GM12892 (cell line): ENCODE measurements around the gene SLC30A2. TPM values are rescaled to one million over a fixed set of nuclear protein-coding genes. Genes with fewer than 3 reads are reported as not detected.
"Not testable (repeated sequence)": the region's sequence is repeated elsewhere in the genome, so short reads cannot be mapped to it uniquely, and the experiment has no call there.

Experiments
- DNase-seq: peaks from one replicate; pipeline ENCODE4 v3.0.0; 2011; ENCODE audit not compliant: insufficient read length
- FAIRE-seq: peaks from 2 replicates; lab custom pipeline; 2011; peaks lifted over from hg19 to GRCh38; lab: Jason Lieb, UNC
- POLR2A ChIP-seq: IDR thresholded peaks from 2 replicates; pipeline ENCODE4 v1.6.1; 2011; ENCODE audit warnings: low read depth, low read length, control low read depth
- POLR2AphosphoS5 ChIP-seq: IDR thresholded peaks from 2 replicates; pipeline ENCODE4 v1.6.1; 2011; ENCODE audit warnings: low read depth, low read length, control low read depth
- TAF1 ChIP-seq: IDR thresholded peaks from 2 replicates; pipeline ENCODE4 v1.6.1; 2011; ENCODE audit warnings: low read depth, mild to moderate bottlenecking, control low read depth, low read length, borderline replicate concordance
- polyA plus RNA-seq: library from polyadenylated mRNA; unstranded; fragments of >200 nt; gene quantifications from one replicate; pipeline ENCODE4 v1.2.1, GENCODE V29; 2012; ENCODE audit warnings: missing spikeins, inconsistent platforms; ENCODE audit not compliant: missing spikeins

SLC30A2 gene
- polyA plus RNA-seq: not detected

GRCh38 chr1:26045722-26046245 is at the start of gene SLC30A2:
Gene SLC30A2 (minus strand): TSS chr1:26046118. CDS start chr1:26045896, 222 bp downstream.
- FAIRE-seq: no peak
- no peak for DNase-seq
- TF ChIP-seq POLR2A: no peak
- no peak for TF ChIP-seq POLR2AphosphoS5
- TF ChIP-seq TAF1: no peak

- FAIRE-seq (no peak), DNase-seq (no peak)
- TF ChIP-seq POLR2AphosphoS5: no peak
- no peak for TF ChIP-seq TAF1
- no peak for TF ChIP-seq POLR2A
Observed at GRCh38 chr1:26094677-26095383, 48.9 kb upstream of the SLC30A2 start.

GRCh38 chr1:26094076-26094669 is 48.3 kb upstream of the SLC30A2 start:
- FAIRE-seq (no peak), DNase-seq (no peak)

GRCh38 chr1:26093569-26093968 is 47.7 kb upstream of the SLC30A2 start:
- FAIRE-seq: not testable (repeated sequence)

More at GRCh38 chr1:26094076-26094669, 48.3 kb upstream of the SLC30A2 start:
- TF ChIP-seq POLR2AphosphoS5 (no peak), POLR2A (no peak), TAF1 (no peak)

GRCh38 chr1:26092422-26092821 is 46.5 kb upstream of the SLC30A2 start:
- DNase-seq: no peak
- no peak for FAIRE-seq
- TF ChIP-seq TAF1: no peak
- TF ChIP-seq POLR2AphosphoS5: no peak
- no peak for TF ChIP-seq POLR2A

More at GRCh38 chr1:26093569-26093968, 47.7 kb upstream of the SLC30A2 start:
- not testable (repeated sequence) for DNase-seq

GRCh38 chr1:26090893-26091292 is 45.0 kb upstream of the SLC30A2 start:
- DNase-seq: no peak
- TF ChIP-seq POLR2AphosphoS5: no peak
- TF ChIP-seq POLR2A: no peak
- no peak for TF ChIP-seq TAF1
- FAIRE-seq: no peak

- DNase-seq (no peak), FAIRE-seq (no peak)
- TF ChIP-seq POLR2AphosphoS5: no peak
- TF ChIP-seq POLR2A: no peak
Observed at GRCh38 chr1:26089125-26089524, 43.2 kb upstream of the SLC30A2 start.

GRCh38 chr1:26084844-26085243 is 38.9 kb upstream of the SLC30A2 start:
- FAIRE-seq: no peak

GRCh38 chr1:26084091-26084561 is 38.2 kb upstream of the SLC30A2 start:
- DNase-seq: no peak
- no peak for TF ChIP-seq POLR2AphosphoS5
- TF ChIP-seq TAF1: no peak
- no peak for TF ChIP-seq POLR2A
- FAIRE-seq: no peak

More at GRCh38 chr1:26084844-26085243, 38.9 kb upstream of the SLC30A2 start:
- DNase-seq: no peak
- TF ChIP-seq POLR2A: no peak
- TF ChIP-seq TAF1: no peak
- no peak for TF ChIP-seq POLR2AphosphoS5

- FAIRE-seq (no peak), DNase-seq (no peak)
- TF ChIP-seq POLR2A (no peak), TAF1 (no peak), POLR2AphosphoS5 (no peak)
Observed at GRCh38 chr1:26083208-26083607, 37.3 kb upstream of the SLC30A2 start.

- DNase-seq: no peak
- no peak for FAIRE-seq
- TF ChIP-seq TAF1 (no peak), POLR2A (no peak), POLR2AphosphoS5 (no peak)
Observed at GRCh38 chr1:26082020-26082350, 36.1 kb upstream of the SLC30A2 start.

GRCh38 chr1:26081267-26082019 is 35.5 kb upstream of the SLC30A2 start:
- no peak for FAIRE-seq
- TF ChIP-seq POLR2A (no peak), POLR2AphosphoS5 (no peak), TAF1 (no peak)
- DNase-seq: no peak
